Peyer's patch (tissue), 4 donors: ENCODE data around the gene MYOZ3.

Experiments
- POLR2A ChIP-seq, 2 donors: fragments of 450-650 bp; IDR thresholded peaks; one replicate each; pipeline ENCODE4 v1.5.1; 2017; ENCODE audit warnings: antibody characterized with exemption in 2 of 2, mild to moderate bottlenecking in 2 of 2, moderate library complexity in 2 of 2
- TF ChIP-seq, protein P1 (sequence below), 6 experiments: fragments of 450-650 bp in 4 of 6; fragments of 200-600 bp in 2 of 6; sonication (generic) in 1 of 6; IDR thresholded peaks; one replicate each; pipeline ENCODE4 v1.5.1; 2017 to 2019; ENCODE audit warnings: antibody characterized with exemption in 6 of 6, mild to moderate bottlenecking in 3 of 6, moderate library complexity in 1 of 6

DNA sequence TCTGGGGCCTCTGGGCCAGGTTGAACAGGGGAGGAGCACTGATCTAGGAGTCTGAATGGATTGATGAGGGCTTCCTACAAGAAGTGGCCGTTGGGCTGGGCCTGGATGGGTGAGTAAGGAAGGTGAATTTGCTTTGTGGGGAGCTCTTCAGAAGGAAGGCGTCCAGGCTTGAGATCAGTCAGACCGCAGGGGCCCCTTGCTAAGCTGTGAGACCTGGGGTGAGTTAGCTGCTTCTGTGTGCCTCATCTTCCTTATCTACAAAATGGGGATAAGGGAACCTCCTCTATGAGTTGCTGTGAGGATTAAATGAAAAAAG is 21.7 kb upstream of the MYOZ3 start:
- TF ChIP-seq, protein P1, sequence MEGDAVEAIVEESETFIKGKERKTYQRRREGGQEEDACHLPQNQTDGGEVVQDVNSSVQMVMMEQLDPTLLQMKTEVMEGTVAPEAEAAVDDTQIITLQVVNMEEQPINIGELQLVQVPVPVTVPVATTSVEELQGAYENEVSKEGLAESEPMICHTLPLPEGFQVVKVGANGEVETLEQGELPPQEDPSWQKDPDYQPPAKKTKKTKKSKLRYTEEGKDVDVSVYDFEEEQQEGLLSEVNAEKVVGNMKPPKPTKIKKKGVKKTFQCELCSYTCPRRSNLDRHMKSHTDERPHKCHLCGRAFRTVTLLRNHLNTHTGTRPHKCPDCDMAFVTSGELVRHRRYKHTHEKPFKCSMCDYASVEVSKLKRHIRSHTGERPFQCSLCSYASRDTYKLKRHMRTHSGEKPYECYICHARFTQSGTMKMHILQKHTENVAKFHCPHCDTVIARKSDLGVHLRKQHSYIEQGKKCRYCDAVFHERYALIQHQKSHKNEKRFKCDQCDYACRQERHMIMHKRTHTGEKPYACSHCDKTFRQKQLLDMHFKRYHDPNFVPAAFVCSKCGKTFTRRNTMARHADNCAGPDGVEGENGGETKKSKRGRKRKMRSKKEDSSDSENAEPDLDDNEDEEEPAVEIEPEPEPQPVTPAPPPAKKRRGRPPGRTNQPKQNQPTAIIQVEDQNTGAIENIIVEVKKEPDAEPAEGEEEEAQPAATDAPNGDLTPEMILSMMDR (IDR thresholded peaks at IDR 0.05) = no peak
- no peak for TF ChIP-seq POLR2A (IDR thresholded peaks at IDR 0.05)
